ENCODE results near the gene MBNL3.
A peak's percentile ranks its signal among the peaks of the same experiment; 100 is the strongest.

The MBNL3 gene

GRCh38 chrX:132389480-132389879 is 99.4 kb downstream of the MBNL3 start:
- TF ChIP-seq CTCF (conservative IDR thresholded peaks at IDR 0.05; ENCODE audit: low read depth, low read length) = no peak
- no peak for DNase-seq (ENCODE audit: low read depth)
- no peak overlapping the region for H3K4me3 ChIP-seq (ENCODE audit: low read length)

GRCh38 chrX:132388371-132388770 is 100.5 kb downstream of the MBNL3 start:
- no peak for DNase-seq (ENCODE audit: low read depth)
- H3K4me3 ChIP-seq (ENCODE audit: low read length) = no peak overlapping the region
- no peak for TF ChIP-seq CTCF (conservative IDR thresholded peaks at IDR 0.05; ENCODE audit: low read depth, low read length)

GRCh38 chrX:132384301-132384700 is 104.5 kb downstream of the MBNL3 start:
- DNase-seq (ENCODE audit: low read depth) = no peak
- no peak overlapping the region for H3K4me3 ChIP-seq (ENCODE audit: low read length)
- no peak for TF ChIP-seq CTCF (conservative IDR thresholded peaks at IDR 0.05; ENCODE audit: low read depth, low read length)

- no peak for TF ChIP-seq CTCF (conservative IDR thresholded peaks at IDR 0.05; ENCODE audit: low read depth, low read length)
- no peak overlapping the region for H3K4me3 ChIP-seq (ENCODE audit: low read length)
- no peak for DNase-seq (ENCODE audit: low read depth)
Observed at GRCh38 chrX:132382068-132382467, 106.8 kb downstream of the MBNL3 start.

- no peak for DNase-seq (ENCODE audit: low read depth)
- H3K4me3 ChIP-seq (ENCODE audit: low read length) = no peak overlapping the region
- TF ChIP-seq CTCF (conservative IDR thresholded peaks at IDR 0.05; ENCODE audit: low read depth, low read length) = no peak
Observed at GRCh38 chrX:132378281-132378680, 110.6 kb downstream of the MBNL3 start.

- TF ChIP-seq CTCF (conservative IDR thresholded peaks at IDR 0.05; ENCODE audit: low read depth, low read length) = peak; percentile 39
- H3K4me3 ChIP-seq (ENCODE audit: low read length) = no peak overlapping the region
- DNase-seq (ENCODE audit: low read depth) = no peak
Observed at GRCh38 chrX:132375941-132376340, 112.9 kb downstream of the MBNL3 start.

GRCh38 chrX:132373610-132374009 is 115.2 kb downstream of the MBNL3 start:
- no peak overlapping the region for H3K4me3 ChIP-seq (ENCODE audit: low read length)
- DNase-seq (ENCODE audit: low read depth) = no peak
- no peak for TF ChIP-seq CTCF (conservative IDR thresholded peaks at IDR 0.05; ENCODE audit: low read depth, low read length)
